Glomerular visceral epithelial cell (primary cell): ENCODE data around the gene LIX1.
A peak's percentile ranks its signal among the peaks of the same experiment; 100 is the strongest.

ENCODE experiments used
- DNase-seq: peaks from one replicate; pipeline ENCODE4 v3.0.0-alpha.2; 2016; ENCODE audit errors: extremely low spot score

LIX1 gene

DNA sequence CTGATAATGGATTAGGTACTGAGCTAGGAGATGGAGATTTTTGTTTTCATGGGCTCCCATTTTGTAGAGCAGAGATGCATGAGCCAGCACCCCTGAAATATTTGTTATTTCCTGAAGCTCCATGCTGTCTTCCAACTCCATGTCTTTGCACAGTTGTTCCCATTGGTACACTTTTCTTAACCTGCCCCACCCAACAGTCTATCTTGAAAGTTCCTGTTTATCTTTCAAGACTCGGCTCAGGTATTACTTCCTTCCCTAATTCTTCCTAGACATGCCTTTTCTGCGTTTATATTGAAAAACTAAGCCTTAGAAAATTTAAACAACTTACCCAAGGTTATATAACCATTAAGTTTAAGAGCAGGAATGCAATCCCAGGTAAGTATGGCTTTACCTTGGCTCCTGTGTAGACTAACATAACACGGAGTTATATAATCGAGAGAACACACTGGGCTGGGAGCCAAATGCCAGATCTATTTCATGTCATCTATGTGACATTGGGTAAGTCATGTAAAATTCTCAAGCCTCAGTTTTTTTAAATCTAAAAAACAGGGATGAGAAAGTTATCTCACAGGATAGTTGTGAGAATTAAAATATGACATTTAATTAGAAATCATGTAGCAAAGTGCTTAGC lies 67.4 kb downstream of the LIX1 start:
- DNase-seq = no peak

DNA sequence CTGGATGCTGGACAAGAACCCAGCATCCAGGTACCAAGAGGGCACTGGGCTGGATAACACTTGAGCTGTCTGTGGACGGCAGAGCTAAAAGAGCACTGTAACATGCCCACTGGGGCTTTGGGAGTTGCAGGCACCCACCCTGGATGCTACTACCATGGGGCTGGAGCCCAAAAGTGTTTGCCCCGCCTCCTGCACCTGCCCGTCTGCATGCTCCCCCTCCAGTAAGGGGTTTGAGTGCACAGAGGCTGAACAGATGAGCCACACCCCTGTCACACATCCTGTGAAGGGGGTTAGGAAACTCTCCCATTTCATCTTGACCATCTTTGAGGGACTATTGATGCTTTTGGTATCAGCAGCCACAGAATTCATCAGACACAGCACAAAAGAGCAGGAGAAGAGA lies 69.0 kb downstream of the LIX1 start:
- DNase-seq = no peak

DNA sequence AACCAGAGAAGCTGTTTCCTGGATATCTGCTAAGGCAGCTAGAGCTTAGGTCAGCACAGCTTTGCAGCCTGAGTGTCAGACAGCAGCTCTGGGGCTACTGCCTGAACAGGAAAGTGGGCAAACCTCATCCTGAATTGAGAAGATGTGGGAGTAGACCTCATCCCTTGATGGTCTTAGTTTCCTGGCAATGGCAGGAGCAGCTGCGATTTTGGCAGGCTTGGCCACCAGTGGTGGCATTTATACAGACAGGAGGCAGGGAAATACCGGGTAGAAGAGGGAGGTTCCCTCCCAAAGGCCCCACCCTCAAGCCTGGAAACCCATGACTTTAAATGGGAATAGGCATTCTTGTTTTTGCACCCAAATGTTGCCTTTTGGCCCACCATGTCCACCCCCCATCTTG lies 69.7 kb downstream of the LIX1 start:
- DNase-seq = no peak

DNA sequence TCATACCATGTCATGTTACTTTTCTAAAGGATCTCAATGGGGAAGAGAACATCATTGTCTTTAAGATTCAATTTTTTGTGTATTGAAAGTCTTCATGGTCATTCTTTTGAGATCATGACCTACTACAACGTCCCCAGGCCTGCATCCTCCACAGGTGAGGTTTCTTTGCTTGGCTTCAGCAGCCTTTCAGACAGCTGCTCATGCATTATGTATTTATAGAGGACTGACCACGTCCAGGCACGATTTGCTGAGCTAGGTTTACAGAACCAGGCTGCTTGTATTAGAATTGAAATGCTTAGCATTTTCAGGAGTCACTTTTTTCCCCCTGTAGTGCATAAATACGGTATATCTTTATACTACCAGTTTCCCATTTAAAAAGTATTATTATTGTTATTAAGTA lies 70.4 kb downstream of the LIX1 start:
- DNase-seq = no peak

GRCh38 chr5:97071101-97071500 lies 71.3 kb downstream of the LIX1 start:
- peak; percentile 54 for DNase-seq

GRCh38 chr5:97070234-97070633 lies 72.2 kb downstream of the LIX1 start:
- DNase-seq = no peak

- no peak for DNase-seq
Observed at GRCh38 chr5:97067296-97067850, 75.0 kb downstream of the LIX1 start.

- no peak for DNase-seq
Observed at GRCh38 chr5:97065475-97065874, 76.9 kb downstream of the LIX1 start.

DNA sequence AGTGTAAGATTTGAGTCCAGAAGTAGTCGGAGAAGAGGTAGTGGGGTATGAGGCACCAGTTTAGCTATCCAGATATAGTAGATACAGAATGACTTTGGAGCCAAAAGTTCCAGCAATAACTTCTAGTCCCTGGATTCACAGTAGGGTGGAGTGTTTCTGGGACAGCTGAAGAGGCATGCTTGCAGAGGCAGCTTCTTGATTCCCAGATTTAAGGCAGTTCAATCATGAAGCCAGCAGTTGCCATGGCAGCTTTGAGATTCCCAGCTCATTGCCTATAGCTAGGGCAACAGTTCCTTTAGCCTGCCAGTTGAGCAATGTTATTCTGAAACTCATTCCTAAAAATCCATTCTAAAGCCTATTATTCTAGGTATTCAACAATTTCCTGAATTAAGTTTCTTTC lies 79.2 kb downstream of the LIX1 start:
- no peak for DNase-seq

DNA sequence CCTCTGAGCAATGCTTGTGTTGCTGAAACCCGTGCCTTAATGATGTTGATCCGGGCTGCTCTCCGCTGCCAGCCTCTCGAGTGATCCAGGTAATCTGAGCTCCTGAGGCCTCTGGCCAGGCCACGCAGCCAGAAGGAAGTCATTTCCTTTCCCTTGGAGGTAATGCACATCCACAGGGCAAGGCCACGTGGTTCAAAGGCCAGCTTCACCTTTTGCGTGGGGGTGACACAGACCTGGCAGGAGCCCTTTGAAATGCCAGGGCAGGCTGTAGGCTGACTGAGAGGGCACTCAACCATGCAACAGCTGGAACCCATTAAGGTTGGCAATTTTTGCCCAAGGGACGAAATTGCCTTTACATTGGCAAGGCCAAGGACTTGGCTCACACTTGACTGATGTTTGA lies 80.4 kb downstream of the LIX1 start:
- peak; percentile 22 for DNase-seq

GRCh38 chr5:97056263-97056662 lies 86.1 kb downstream of the LIX1 start:
- no peak for DNase-seq

DNA sequence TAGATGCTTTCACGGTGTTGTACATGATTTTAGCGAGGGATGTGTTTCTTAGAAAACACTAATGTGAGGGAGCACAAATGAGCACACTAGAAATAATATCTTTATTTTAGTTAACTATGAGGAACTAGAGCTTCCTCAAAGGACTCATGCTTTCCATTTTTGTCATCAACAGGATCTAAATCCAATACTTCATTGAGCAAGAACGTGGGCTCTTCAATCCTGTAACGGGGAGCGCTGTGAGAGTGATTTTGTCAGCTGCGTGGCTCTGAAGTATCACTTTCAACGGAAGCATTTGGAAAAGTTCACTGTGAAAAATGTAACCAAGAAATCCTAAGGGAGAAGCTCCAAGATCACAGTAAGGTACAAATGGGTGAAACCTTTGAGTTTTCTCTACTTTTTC lies 93.2 kb downstream of the LIX1 start:
- DNase-seq = no peak

GRCh38 chr5:97047076-97047475 lies 95.3 kb downstream of the LIX1 start:
- DNase-seq = no peak

DNA sequence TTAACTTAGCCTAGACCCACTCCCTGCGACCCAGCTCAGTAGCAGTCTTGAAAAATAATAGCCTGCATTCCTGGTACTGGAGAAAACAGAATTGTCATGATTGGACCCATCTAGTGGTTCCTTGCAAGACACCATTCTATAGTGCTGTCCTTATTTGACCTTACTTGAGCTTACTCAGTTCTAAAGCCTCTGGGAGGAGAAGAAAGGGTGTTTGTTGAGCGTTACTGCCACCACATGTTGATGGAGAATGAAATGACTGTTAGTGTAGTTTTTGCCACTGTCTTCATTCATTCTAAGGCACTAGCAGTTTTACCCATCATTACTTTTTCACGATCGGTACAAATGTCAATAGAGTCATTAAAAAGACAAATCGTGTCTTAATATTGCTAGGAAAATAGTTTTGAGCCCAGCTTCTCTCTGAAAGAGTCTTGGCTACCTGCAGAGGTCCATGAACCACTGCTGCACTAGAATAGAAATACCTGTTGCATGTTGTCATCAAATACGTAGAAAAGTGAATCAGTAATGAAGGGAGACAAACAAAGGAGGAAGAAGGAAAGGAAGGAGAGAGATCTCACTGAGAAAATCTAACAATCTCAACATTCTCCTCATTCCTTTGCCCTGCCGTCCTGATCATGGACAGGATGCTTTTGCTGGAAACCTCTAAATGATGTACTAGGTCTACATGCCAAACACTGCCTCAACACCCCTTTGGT lies 96.0 kb downstream of the LIX1 start:
- DNase-seq = peak; percentile 25

- DNase-seq = peak; percentile 8
Observed at GRCh38 chr5:97044052-97044451, 98.4 kb downstream of the LIX1 start.

- no peak for DNase-seq
Observed at GRCh38 chr5:97043511-97043910, 98.9 kb downstream of the LIX1 start.

DNA sequence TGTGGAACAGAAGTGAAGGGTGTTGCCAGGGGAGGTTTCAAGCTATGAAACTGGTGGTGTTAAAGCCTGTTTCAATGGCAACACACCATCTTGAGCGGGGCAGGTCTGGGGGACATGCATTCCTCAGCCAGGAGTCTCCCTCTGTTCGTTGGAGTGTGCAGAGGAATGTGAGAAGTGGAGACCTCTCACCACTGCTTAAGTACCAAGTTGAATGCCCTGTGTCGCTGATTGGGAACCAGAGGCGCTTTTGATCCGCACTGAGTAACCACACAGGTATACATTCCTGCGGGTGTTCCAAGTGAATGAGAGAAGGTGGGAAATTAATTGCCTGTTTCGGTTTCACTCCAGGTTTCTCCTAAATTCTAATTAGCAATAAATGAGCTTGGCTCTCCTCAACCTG lies 99.4 kb downstream of the LIX1 start:
- DNase-seq = peak; percentile 59
